Measurements from ENCODE around the gene ZNF3.

GRCh38 chr7:100085515-100085914, 4.0 kb upstream of the ZNF3 start:
- no peak for TF ChIP-seq EZH2phosphoT487 (IDR thresholded peaks at IDR 0.05; ENCODE audit: borderline replicate concordance, low read length)
- TF ChIP-seq, protein P1, sequence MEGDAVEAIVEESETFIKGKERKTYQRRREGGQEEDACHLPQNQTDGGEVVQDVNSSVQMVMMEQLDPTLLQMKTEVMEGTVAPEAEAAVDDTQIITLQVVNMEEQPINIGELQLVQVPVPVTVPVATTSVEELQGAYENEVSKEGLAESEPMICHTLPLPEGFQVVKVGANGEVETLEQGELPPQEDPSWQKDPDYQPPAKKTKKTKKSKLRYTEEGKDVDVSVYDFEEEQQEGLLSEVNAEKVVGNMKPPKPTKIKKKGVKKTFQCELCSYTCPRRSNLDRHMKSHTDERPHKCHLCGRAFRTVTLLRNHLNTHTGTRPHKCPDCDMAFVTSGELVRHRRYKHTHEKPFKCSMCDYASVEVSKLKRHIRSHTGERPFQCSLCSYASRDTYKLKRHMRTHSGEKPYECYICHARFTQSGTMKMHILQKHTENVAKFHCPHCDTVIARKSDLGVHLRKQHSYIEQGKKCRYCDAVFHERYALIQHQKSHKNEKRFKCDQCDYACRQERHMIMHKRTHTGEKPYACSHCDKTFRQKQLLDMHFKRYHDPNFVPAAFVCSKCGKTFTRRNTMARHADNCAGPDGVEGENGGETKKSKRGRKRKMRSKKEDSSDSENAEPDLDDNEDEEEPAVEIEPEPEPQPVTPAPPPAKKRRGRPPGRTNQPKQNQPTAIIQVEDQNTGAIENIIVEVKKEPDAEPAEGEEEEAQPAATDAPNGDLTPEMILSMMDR (IDR thresholded peaks at IDR 0.05; ENCODE audit: low read depth, low read length, poor library complexity, severe bottlenecking), result no peak
